Progenitor cell of endocrine pancreas (in vitro differentiated cells): ENCODE measurements around the gene WDR47. TPM values are rescaled to one million over a fixed set of nuclear protein-coding genes. Genes with fewer than 3 reads are reported as not detected.

Experiments used
- DNase-seq: peaks from one replicate; pipeline ENCODE4 v3.0.0; 2021; ENCODE audit warnings: low spot score; ENCODE audit not compliant: unreplicated experiment
- H3K27ac Mint-ChIP-seq: 2 replicates; pipeline ENCODE4 v1.8.0; 2021; ENCODE audit warnings: mild to moderate bottlenecking, moderate library complexity, mixed read lengths
- H3K27me3 Mint-ChIP-seq: 2 replicates; pipeline ENCODE4 v1.8.0; 2021; ENCODE audit warnings: mixed read lengths
- H3K36me3 Mint-ChIP-seq: 2 replicates; pipeline ENCODE4 v1.8.0; 2022; ENCODE audit warnings: mixed read lengths; ENCODE audit not compliant: insufficient read depth
- H3K4me1 Mint-ChIP-seq: 2 replicates; pipeline ENCODE4 v1.8.0; 2021; ENCODE audit warnings: low read depth, mixed read lengths
- H3K4me3 Mint-ChIP-seq: 2 replicates; pipeline ENCODE4 v1.8.0; 2021; ENCODE audit warnings: low read depth, mild to moderate bottlenecking, moderate library complexity, mixed read lengths
- H3K9me3 Mint-ChIP-seq: 2 replicates; pipeline ENCODE4 v1.8.0; 2021; ENCODE audit warnings: low read depth, mixed read lengths
- total RNA-seq: library from RNA; stranded (reverse); gene quantifications from 2 replicates; pipeline ENCODE4 v1.2.1, GENCODE V29; 2021
- TF ChIP-seq, protein P1 (sequence below): fragments of 200-600 bp; sonication (generic); IDR thresholded peaks from one replicate; pipeline ENCODE4 v1.5.0; 2021; ENCODE audit warnings: antibody characterized with exemption, mild to moderate bottlenecking; ENCODE audit not compliant: unreplicated experiment

WDR47 gene
- total RNA-seq, 1 donor from 2014 or later = 12.2 TPM

GRCh38 chr1:108955111-108955510 is 86.8 kb downstream of the WDR47 start:
- TF ChIP-seq, protein P1, sequence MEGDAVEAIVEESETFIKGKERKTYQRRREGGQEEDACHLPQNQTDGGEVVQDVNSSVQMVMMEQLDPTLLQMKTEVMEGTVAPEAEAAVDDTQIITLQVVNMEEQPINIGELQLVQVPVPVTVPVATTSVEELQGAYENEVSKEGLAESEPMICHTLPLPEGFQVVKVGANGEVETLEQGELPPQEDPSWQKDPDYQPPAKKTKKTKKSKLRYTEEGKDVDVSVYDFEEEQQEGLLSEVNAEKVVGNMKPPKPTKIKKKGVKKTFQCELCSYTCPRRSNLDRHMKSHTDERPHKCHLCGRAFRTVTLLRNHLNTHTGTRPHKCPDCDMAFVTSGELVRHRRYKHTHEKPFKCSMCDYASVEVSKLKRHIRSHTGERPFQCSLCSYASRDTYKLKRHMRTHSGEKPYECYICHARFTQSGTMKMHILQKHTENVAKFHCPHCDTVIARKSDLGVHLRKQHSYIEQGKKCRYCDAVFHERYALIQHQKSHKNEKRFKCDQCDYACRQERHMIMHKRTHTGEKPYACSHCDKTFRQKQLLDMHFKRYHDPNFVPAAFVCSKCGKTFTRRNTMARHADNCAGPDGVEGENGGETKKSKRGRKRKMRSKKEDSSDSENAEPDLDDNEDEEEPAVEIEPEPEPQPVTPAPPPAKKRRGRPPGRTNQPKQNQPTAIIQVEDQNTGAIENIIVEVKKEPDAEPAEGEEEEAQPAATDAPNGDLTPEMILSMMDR = no peak
- H3K27me3 Mint-ChIP-seq = no peaks in the 10 kb centered on the region
- H3K4me1 Mint-ChIP-seq = peaks cover 1% of the 10 kb centered on the region
- no peak overlapping the region for H3K4me3 Mint-ChIP-seq
- DNase-seq = no peak
- H3K36me3 Mint-ChIP-seq = peaks cover 11% of the 10 kb centered on the region
- no peak overlapping the region for H3K27ac Mint-ChIP-seq
- H3K9me3 Mint-ChIP-seq = no peaks in the 10 kb centered on the region

DNA sequence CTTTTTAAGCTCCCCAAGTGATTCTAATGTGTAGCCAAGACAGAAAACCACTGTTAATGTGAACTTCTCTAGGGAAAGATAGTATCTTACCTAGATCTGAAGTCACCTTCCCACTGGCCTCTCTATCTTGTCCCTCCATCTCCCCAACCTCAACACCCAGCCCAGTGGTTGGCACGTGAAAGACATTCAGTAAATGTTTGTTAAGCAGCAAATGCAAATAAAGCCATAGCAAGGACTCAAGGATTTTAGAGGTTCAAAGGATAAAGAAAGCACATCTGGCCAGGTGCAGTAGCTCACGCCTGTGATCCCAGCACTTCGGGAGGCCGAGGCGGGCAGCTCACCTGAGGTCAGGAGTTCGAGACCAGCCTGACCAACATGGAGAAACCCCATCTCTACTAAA is 88.5 kb downstream of the WDR47 start:
- no peak for DNase-seq
- no peak overlapping the region for H3K4me3 Mint-ChIP-seq
- peaks cover 11% of the 10 kb centered on the region for H3K36me3 Mint-ChIP-seq
- H3K4me1 Mint-ChIP-seq = peaks cover 1% of the 10 kb centered on the region
- H3K27me3 Mint-ChIP-seq = no peaks in the 10 kb centered on the region
- no peak overlapping the region for H3K27ac Mint-ChIP-seq
- TF ChIP-seq, protein P1 = no peak
- no peaks in the 10 kb centered on the region for H3K9me3 Mint-ChIP-seq

- no peak for DNase-seq
- no peaks in the 10 kb centered on the region for H3K27me3 Mint-ChIP-seq
- no peaks in the 10 kb centered on the region for H3K9me3 Mint-ChIP-seq
- no peak overlapping the region for H3K4me3 Mint-ChIP-seq
- TF ChIP-seq, protein P1 = no peak
- H3K36me3 Mint-ChIP-seq = peaks cover 13% of the 10 kb centered on the region
- peaks cover 1% of the 10 kb centered on the region for H3K4me1 Mint-ChIP-seq
- no peak overlapping the region for H3K27ac Mint-ChIP-seq
Observed at GRCh38 chr1:108951242-108951641, 90.7 kb downstream of the WDR47 start.

GRCh38 chr1:108949044-108949443 is 92.9 kb downstream of the WDR47 start:
- H3K9me3 Mint-ChIP-seq = no peaks in the 10 kb centered on the region
- peaks cover 17% of the 10 kb centered on the region for H3K36me3 Mint-ChIP-seq
- no peaks in the 10 kb centered on the region for H3K27me3 Mint-ChIP-seq
- DNase-seq = no peak
- H3K4me1 Mint-ChIP-seq = peaks cover 1% of the 10 kb centered on the region
- TF ChIP-seq, protein P1 = no peak
- H3K27ac Mint-ChIP-seq = no peak overlapping the region
- no peak overlapping the region for H3K4me3 Mint-ChIP-seq

- peaks cover 14% of the 10 kb centered on the region for H3K36me3 Mint-ChIP-seq
- no peaks in the 10 kb centered on the region for H3K9me3 Mint-ChIP-seq
- no peaks in the 10 kb centered on the region for H3K27me3 Mint-ChIP-seq
- no peaks in the 10 kb centered on the region for H3K4me1 Mint-ChIP-seq
- H3K27ac Mint-ChIP-seq = peak overlapping the region; percentile 65
- H3K4me3 Mint-ChIP-seq = no peak overlapping the region
- DNase-seq = no peak
- TF ChIP-seq, protein P1 = no peak
Observed at GRCh38 chr1:108947871-108948525, 93.9 kb downstream of the WDR47 start.
